Occipital lobe (tissue), 2 donors: ENCODE data around the gene COX17. TPM values are rescaled to one million over a fixed set of nuclear protein-coding genes. Genes with fewer than 3 reads are reported as not detected.

ENCODE experiments used
- DNase-seq: peaks from one replicate; lab custom pipeline; 2025; lab: John Stamatoyannopoulos, UW
- total RNA-seq: library from RNA; depleted of rRNA; stranded (reverse); fragments of >200 nt; gene quantifications from one replicate; pipeline ENCODE4 v1.2.3, GENCODE V29; 2014

The COX17 gene
- total RNA-seq, 1 donor from 2014 or later: 16.8 TPM

GRCh38 chr3:119675188-119675874, 1.9 kb downstream of the COX17 start:
- DNase-seq: no peak

GRCh38 chr3:119673875-119674274, 3.3 kb downstream of the COX17 start:
- no peak for DNase-seq

DNA sequence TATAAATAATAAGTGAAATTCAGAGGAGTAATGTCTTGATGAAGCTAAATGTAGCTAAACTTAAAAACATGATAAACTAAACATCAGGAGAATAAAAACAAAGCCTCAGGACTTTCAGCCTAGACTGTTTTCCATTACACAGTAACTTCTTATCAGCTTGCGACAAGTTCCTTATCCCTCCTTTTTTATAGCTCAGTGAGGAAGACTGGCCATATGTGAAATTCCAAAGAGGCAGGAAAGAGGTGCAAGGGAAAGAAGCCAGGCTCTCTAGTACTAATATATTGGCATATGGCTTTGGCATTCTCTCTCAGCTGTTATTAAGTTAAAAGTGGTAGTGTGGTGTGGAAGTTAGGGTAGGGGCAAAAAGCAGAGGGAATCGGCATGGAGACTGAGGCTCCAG, 4.4 kb downstream of the COX17 start:
- no peak for DNase-seq

DNA sequence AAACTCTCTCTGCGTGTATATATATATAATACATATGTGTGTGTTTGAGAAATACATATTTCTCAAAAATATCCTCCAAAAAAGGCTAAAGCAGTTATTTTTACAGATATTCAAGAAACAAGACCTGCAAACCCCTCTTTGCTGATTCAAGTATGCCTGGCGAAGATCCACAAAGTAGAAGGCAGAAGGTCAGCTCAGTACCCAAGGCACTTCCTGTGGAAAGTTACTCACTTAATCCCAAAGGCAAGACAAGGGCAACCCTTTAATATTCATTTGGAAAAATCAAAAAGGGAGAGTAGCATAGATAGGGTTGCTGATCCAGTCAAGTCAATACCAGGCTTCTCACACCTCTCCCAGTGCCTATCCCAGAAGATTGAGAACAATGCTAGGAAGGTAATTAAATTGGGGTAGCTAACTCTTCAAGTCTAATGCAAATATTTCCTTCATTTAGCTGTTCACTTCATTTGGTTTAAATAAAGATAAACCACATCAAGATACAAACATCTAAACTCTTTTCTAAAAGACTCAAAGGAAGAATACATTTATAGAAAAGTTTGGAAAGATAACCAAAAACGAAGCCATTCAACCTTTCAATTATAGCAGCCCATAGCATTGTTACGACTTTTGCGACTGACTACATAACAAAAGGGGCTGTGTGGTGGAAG, 7.2 kb downstream of the COX17 start:
- DNase-seq: no peak

DNA sequence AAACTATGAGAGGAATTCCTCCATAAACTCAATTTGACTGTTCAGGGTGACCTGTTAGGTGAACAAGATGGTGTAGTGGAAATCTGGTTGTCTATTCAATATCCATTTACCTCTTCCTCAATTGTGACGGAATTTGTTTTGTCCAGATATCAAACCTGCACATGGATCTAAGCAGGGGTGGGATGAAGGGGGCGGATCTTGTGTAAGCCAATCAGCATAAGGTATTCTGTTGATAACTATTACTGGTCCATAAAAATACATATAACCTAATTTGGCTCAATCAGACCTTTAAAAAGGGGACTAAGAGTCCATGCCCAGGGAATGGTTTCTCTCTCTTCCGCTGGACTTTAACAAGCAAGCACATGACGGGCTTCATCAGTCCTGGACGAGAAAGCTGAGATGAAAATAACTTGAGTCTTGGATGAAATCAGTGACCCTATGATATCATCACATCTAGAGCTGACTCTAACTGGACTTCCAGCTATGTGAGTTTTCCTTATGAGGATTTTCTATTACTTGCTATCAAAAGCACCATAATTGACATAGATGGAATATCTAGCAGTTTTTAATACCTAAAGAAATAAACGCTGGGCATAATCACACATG, 11.1 kb downstream of the COX17 start:
- DNase-seq: no peak

- DNase-seq: no peak
Observed at GRCh38 chr3:119664850-119665379, 12.3 kb downstream of the COX17 start.

- no peak for DNase-seq
Observed at GRCh38 chr3:119664370-119664769, 12.8 kb downstream of the COX17 start.

GRCh38 chr3:119663885-119664284, 13.3 kb downstream of the COX17 start:
- no peak for DNase-seq

DNA sequence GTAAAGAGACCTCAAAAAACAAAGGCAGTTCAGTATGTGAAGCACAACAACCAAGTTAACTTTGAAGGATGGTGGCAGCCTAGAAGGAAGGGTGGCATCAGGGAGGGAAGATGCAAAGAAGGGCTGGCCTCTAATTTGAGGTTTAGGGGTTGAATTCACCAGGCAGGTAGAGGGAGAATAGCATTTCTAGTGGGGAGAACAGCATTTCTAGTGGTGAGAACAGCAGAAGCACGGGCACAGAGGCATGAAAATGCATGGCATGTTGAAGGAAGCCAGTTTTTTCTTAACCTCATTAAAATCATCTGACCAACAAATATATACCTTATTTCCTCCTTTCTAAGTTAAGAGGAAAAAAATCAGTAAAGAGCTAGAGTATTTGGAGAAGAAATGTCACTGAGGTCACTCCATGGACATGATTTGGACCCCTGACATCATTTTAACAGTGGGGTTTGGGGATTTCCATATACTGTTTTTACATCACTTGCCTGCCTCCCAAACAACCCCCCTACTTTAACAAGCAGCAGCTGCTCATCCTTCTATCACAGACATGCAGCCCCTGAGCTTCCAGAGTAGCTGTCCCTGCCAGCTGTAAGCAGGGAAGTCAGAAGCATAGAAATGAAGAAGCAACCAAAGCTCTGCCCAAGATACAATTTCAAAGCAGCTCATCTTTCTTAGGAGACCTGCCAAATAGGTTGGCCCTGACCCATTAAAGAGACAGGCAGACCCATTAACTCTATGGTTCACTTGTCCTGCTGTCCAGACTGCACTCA, 14.4 kb downstream of the COX17 start:
- no peak for DNase-seq

GRCh38 chr3:119660474-119661440, 16.4 kb downstream of the COX17 start, which contains the start of gene POPDC2:
Gene POPDC2 (minus strand): TSS chr3:119660589. CDS start chr3:119660423, 166 bp downstream.
- DNase-seq: no peak

DNA sequence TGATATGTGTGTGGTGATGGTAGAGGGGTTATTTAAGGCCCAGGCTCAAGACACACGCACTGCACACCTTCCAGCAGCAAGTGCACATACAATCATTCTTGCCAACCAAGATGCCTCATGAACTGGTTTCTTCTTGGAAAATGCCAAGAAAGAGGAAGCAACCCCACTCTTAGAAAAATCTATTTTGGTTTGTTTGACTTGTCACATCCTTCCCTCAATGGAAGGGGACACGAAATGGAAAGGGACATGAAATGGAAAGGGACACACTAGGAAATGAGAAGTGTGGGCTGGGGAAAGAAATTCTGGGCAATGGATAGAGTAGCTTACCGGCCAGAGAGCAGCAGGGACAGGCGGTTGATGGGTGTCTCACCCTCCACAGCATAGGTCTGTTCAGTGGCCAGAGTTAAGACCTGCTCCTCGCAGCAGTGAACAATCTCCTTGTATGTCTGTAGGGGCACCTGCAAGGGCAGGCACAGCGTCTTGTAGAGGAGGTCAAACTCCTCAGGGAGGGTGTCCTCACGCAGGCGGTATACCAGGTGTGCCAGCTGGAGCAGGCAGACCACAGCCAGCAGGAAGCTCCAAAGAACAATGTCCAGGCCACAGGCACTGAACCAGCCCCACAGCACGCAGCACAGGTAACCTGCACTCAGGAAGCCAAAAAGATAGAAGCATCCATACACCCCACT, 17.5 kb downstream of the COX17 start:
- DNase-seq: no peak

GRCh38 chr3:119658994-119659393, 18.2 kb downstream of the COX17 start:
- DNase-seq: no peak

DNA sequence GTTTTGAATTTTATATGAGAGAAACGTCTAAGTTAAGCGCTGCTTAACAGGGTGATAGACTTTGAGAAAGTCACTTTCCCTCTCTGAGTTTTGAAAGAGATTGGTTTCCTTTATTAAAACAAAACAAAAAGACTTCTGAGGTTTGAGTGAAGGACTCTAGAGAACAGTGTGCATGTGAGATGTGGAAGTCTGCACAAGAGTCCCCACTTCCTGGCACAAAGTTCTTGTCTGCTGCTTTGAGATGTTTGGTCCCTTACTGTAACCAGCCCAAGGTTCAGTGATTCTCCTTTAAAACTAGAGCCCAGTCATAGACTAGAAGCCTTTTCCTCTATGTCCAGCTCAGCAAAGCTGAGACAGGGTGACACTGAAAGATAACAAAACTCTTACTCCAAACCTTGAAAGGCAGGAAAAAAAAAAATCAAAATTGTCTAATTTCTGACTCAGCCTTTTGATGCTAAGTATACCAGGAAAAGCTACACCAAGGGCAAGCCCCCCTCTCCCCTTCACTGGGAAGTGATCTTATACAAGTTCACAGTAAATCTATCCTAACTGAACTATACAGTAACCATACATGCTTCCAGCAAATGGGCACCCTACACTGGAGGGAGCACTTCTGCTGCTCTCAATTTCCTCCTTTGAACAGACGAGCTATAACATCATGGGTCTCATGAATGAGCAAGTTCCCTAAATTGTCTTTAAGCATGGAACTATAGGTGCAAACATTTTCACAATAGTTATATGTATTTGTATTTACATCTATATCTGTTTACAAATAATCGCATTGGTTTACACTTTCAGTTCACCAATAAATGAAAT, 19.1 kb downstream of the COX17 start:
- DNase-seq: no peak

GRCh38 chr3:119653876-119654275, 23.3 kb downstream of the COX17 start:
- no peak for DNase-seq

GRCh38 chr3:119652306-119653033, 24.7 kb downstream of the COX17 start:
- DNase-seq: no peak

DNA sequence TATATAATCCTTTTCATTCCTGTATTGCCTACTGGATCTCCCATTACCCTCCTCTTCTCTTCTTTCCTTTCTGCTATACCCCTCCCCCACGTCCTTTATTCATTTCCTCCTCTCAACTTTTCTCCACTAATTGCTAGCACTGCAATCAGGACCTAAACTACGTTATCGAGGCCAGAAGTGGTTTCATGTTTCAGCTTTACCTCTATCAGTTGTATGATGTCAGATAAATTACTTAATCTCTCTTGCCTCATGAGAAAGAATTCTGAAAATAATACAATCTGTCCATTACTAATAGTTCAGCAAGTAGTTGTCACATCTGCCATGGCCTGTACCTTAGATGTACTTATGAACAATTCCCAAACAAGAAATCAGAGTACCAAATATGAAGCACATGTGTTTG, 27.4 kb downstream of the COX17 start:
- no peak for DNase-seq

DNA sequence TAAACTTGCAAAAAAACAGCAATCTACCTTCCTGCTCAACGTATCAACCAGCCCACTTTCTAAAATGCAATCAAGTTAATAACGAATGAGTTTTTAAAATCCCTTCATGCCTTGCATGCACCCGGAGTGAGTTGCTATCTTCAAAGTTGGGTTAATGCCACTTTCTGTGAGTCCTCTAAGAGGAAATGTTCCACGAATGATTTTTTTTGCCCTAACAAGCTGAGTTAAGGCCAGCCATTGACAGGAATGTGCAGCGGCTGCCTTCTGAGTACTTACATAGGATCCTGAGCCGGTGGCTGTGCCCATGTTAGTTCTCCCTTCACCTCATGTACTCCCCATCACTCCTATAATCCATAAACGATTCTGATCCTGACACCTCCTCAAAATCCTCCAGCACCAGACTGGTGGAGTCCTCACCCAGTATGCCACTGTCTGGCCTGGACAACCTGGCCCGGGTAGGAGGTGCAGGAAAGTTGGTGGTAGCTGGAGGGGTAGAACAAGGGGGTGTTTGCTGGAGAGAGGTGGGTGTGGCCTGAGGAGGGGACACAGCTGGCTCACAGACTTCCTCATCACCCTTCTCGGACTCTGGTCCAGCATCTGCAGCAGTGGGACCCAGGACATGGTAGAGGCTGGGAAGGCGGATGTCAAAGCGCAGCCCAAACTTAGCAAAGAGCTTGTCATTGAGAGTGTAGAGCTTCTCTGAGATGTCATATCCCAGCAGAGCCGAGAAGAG, 29.2 kb downstream of the COX17 start:
- no peak for DNase-seq

GRCh38 chr3:119647171-119647570, 30.0 kb downstream of the COX17 start:
- no peak for DNase-seq
